K562 (cell line): ENCODE results near the gene ASIC3. TPM values are rescaled to one million over a fixed set of nuclear protein-coding genes. Genes with fewer than 3 reads are reported as not detected.

ENCODE experiments used
- ARID3B ChIP-seq: fragments of 250-450 bp; sonication (Bioruptor Pico); IDR thresholded peaks from 2 replicates; pipeline ENCODE4 v1.4.0; 2020; ENCODE audit warnings: borderline replicate concordance
- BRF1 ChIP-seq: IDR thresholded peaks from 3 replicates; pipeline ENCODE4 v1.6.1; 2011; ENCODE audit warnings: borderline replicate concordance, mild to moderate bottlenecking; ENCODE audit not compliant: insufficient read length; ENCODE audit errors: extremely low read depth
- CTBP1 ChIP-seq: fragments of 450-650 bp; IDR thresholded peaks from 2 replicates; pipeline ENCODE4 v1.6.1; 2016; ENCODE audit warnings: borderline replicate concordance
- ELF1 ChIP-seq: fragments of 200-800 bp; sonication (Bioruptor generic); IDR thresholded peaks from 2 replicates; pipeline ENCODE4 v1.6.1; 2016; ENCODE audit warnings: missing genetic modification characterization, missing compliant biosample characterization
- HIVEP1 ChIP-seq: fragments of 250-450 bp; sonication (Bioruptor Pico); IDR thresholded peaks from 2 replicates; pipeline ENCODE4 v1.4.0; 2020; ENCODE audit warnings: mild to moderate bottlenecking
- HMGN3 ChIP-seq: IDR thresholded peaks from 2 replicates; pipeline ENCODE4 v1.6.1; 2011; ENCODE audit warnings: borderline replicate concordance, low read depth, mild to moderate bottlenecking, mixed read lengths, low read length; ENCODE audit not compliant: insufficient read length; ENCODE audit errors: extremely low read depth
- HNRNPH1 ChIP-seq: fragments of 200-400 bp; formaldehyde crosslinking; optimal IDR thresholded peaks from 2 replicates; pipeline ENCODE3; 2017; ENCODE audit warnings: low read depth, mild to moderate bottlenecking, low read length, moderate library complexity
- POU5F1 ChIP-seq: fragments of 150-350 bp; IDR thresholded peaks from 2 replicates; pipeline ENCODE4 v1.6.1; 2014; ENCODE audit warnings: borderline replicate concordance, low read length, low read depth, mild to moderate bottlenecking; ENCODE audit not compliant: partially characterized antibody
- SOX6 ChIP-seq: fragments of 450-650 bp; IDR thresholded peaks from 2 replicates; pipeline ENCODE4 v1.6.1; 2014; ENCODE audit warnings: mild to moderate bottlenecking
- SRSF3 ChIP-seq: fragments of 200-400 bp; formaldehyde crosslinking; IDR thresholded peaks from 2 replicates; pipeline ENCODE4 v1.6.1; 2016; ENCODE audit warnings: mild to moderate bottlenecking, low read length, moderate library complexity; ENCODE audit not compliant: insufficient read depth
- SRSF7 ChIP-seq: fragments of 200-400 bp; formaldehyde crosslinking; optimal IDR thresholded peaks from 2 replicates; pipeline ENCODE3; 2017; ENCODE audit warnings: mild to moderate bottlenecking, low read depth, low read length
- TEAD4 ChIP-seq, 2 experiments: sonication (generic) in 1 of 2; formaldehyde crosslinking in 1 of 2; IDR thresholded peaks; 2 replicates each; pipeline versions ENCODE4 v1.6.1 to v1.8.0; 2012 to 2022; ENCODE audit warnings: borderline replicate concordance in 1 of 2, inconsistent platforms in 1 of 2, low read length in 1 of 2, mild to moderate bottlenecking in 1 of 2, missing genetic modification reagents in 1 of 2
- ZBTB34 ChIP-seq: fragments of 250-450 bp; sonication (Bioruptor Pico); IDR thresholded peaks from 2 replicates; pipeline ENCODE4 v1.8.0; 2021; ENCODE audit warnings: mild to moderate bottlenecking, moderate library complexity
- ZBTB49 ChIP-seq: sonication (generic); formaldehyde crosslinking; IDR thresholded peaks from 2 replicates; pipeline ENCODE4 v1.8.0; 2022; ENCODE audit warnings: missing genetic modification reagents, mild to moderate bottlenecking, borderline replicate concordance
- ZNF121 ChIP-seq: sonication (generic); formaldehyde crosslinking; conservative IDR thresholded peaks from 2 replicates; pipeline ENCODE4 v1.8.0; 2022; ENCODE audit warnings: missing genetic modification reagents
- ZNF280B ChIP-seq: fragments of 250-450 bp; sonication (Bioruptor Pico); IDR thresholded peaks from 2 replicates; pipeline ENCODE4 v1.5.1; 2021; ENCODE audit warnings: mild to moderate bottlenecking
- ZNF431 ChIP-seq: sonication (generic); formaldehyde crosslinking; IDR thresholded peaks from 2 replicates; pipeline ENCODE4 v1.8.0; 2022; ENCODE audit warnings: mild to moderate bottlenecking, missing genetic modification reagents
- ZNF511 ChIP-seq: sonication (generic); formaldehyde crosslinking; IDR thresholded peaks from 2 replicates; pipeline ENCODE4 v1.8.0; 2022; ENCODE audit warnings: mild to moderate bottlenecking, missing genetic modification reagents
- ZNF717 ChIP-seq: fragments of 250-450 bp; sonication (Bioruptor Pico); IDR thresholded peaks from 2 replicates; pipeline ENCODE4 v1.5.0; 2021
- polyA plus RNA-seq, 8 experiments: library from polyadenylated mRNA; depleted of rRNA in 4 of 8; stranded (reverse) in 5 of 8; unstranded in 3 of 8; fragments of >200 nt; fragmentation: Nextera tagmentation in 2 of 8; fragmentation: Illumina TruSeq in 1 of 8; extraction: Ambion mirVana in 2 of 8; extraction: Trizol in 1 of 8; gene quantifications; 2 replicates each; pipeline versions ENCODE4 v1.2.1 to v1.2.3, GENCODE V29; 2011 to 2014; ENCODE audit warnings: inconsistent platforms in 1 of 8, missing spikeins in 1 of 8
- total RNA-seq, 7 experiments: library from RNA; depleted of rRNA in 6 of 7; stranded (reverse); fragments of >200 nt in 6 of 7; fragmentation: Illumina TruSeq in 2 of 7; extraction: Trizol in 2 of 7; gene quantifications; 2 replicates each; pipeline versions ENCODE4 v1.2.1 to v1.2.3, GENCODE V29; 2011 to 2021; ENCODE audit warnings: low replicate concordance in 1 of 7

The ASIC3 gene
- total and polyA plus RNA-seq, 9 of the 15 experiments (the other 6 are each of a cell fraction or from before 2014, with no cell fraction given): 0.11 to 5.0 (median 0.87) TPM

DNA sequence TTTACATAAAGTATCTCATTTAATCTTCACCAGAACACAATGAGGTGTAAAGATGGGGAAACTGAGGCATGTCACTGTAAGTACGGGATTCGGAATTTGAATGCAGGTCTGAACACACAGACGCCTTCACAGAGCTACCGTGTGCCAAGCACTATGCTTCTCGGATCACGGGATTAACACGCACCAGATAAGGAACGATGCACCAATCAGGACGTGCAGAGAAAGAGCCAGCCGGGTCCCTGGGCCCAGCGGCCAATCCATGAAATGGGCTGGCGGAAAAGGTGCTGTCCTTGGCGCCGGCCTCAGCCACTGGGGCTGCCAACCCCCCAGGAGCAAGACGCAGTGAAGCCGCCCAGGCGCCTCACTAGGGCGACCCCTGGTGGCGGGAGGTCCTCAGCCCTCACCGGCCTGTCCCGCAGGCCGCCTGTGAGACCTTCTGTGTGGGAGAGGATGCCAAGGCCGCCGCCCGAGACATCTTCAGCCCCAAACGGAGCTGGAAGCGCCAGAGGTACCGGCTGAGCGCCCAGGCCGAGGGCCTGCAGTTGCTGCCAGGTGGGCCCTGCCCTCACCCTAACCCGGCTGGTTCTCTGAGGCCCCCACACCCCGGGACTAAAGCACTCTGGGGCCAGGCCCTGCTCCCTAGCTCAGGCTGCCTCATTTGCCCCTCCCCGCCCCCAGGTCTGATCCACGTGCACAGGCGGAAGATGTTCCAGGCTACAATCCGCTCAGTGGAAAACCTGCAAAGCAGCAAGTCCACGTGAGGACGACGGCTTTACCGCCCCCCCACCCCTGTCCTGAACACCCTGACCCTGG, 39.6 kb upstream of the ASIC3 start (continued):
- TF ChIP-seq HMGN3 (peak; percentile 98), ZNF431 (peak; percentile 78; the same call in 1 of the 2 replicates), ELF1 (tag) (peak; percentile 53), HIVEP1 (no peak; the same call in 1 of the 2 replicates), SOX6 (peak; percentile 82), CTBP1 (peak; percentile 96), SRSF3 (no peak), SRSF7 (no peak), ZNF280B (CRISPR knock-in tag) (no peak), BRF1 (no peak), ZNF121 (peak; percentile 4; the same call in 1 of the 2 replicates), ZBTB34 (no peak; the same call in 1 of the 2 replicates), ZNF717 (peak; percentile 14; the same call in 1 of the 2 replicates), ZBTB49 (no peak), TEAD4 (IDR thresholded peaks at IDR 0.05; ENCODE audit: low read length) (no peak; the same call in 1 of the 2 replicates), TEAD4 (CRISPR knock-in tag; IDR thresholded peaks at IDR 0.05; ENCODE audit: borderline replicate concordance) (no peak), ARID3B (CRISPR knock-in tag) (0 out of 2 replicates have a peak, but pooled peaks have one; percentile 73), POU5F1 (peak; percentile 38), HNRNPH1 (no peak), ZNF511 (CRISPR knock-in tag) (peak; percentile 87; the same call in 1 of the 2 replicates)
